Measurements from ENCODE around the gene TXNDC11.
A peak's percentile ranks its signal among the peaks of the same experiment; 100 is the strongest.

TXNDC11 gene

DNA sequence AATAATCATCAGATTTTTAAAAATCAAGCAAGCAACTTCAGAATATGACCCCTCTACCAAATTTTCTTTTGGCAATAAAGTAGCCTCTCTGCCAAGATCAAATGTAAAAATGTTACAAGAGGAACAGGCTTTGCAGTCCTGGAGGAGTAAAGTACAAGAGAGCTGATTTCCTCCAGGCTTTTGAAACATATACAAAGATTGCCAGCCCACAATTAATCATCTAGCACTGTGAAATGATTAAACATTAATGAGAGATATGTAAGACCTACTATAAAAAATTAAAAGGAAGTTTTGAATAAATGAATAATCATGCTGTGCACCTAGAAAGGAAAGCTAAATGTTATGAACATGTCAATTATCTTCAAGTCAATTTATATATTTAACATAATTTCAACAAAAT lies 26.3 kb downstream of the TXNDC11 start:
- peak overlapping the region; percentile 14 for H3K27ac ChIP-seq
- no peak overlapping the region for H3K4me3 ChIP-seq (ENCODE audit: low read depth, low read length)
- TF ChIP-seq, protein P1, sequence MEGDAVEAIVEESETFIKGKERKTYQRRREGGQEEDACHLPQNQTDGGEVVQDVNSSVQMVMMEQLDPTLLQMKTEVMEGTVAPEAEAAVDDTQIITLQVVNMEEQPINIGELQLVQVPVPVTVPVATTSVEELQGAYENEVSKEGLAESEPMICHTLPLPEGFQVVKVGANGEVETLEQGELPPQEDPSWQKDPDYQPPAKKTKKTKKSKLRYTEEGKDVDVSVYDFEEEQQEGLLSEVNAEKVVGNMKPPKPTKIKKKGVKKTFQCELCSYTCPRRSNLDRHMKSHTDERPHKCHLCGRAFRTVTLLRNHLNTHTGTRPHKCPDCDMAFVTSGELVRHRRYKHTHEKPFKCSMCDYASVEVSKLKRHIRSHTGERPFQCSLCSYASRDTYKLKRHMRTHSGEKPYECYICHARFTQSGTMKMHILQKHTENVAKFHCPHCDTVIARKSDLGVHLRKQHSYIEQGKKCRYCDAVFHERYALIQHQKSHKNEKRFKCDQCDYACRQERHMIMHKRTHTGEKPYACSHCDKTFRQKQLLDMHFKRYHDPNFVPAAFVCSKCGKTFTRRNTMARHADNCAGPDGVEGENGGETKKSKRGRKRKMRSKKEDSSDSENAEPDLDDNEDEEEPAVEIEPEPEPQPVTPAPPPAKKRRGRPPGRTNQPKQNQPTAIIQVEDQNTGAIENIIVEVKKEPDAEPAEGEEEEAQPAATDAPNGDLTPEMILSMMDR (IDR thresholded peaks at IDR 0.05; ENCODE audit: low read depth, low read length) = no peak
- peaks cover 57% of the 10 kb centered on the region for H3K36me3 ChIP-seq
- DNase-seq = no peak
- no peaks in the 10 kb centered on the region for H3K27me3 ChIP-seq (ENCODE audit: insufficient read depth, low read depth, severe bottlenecking)
- no peaks in the 10 kb centered on the region for H3K9me3 ChIP-seq (ENCODE audit: severe bottlenecking)

DNA sequence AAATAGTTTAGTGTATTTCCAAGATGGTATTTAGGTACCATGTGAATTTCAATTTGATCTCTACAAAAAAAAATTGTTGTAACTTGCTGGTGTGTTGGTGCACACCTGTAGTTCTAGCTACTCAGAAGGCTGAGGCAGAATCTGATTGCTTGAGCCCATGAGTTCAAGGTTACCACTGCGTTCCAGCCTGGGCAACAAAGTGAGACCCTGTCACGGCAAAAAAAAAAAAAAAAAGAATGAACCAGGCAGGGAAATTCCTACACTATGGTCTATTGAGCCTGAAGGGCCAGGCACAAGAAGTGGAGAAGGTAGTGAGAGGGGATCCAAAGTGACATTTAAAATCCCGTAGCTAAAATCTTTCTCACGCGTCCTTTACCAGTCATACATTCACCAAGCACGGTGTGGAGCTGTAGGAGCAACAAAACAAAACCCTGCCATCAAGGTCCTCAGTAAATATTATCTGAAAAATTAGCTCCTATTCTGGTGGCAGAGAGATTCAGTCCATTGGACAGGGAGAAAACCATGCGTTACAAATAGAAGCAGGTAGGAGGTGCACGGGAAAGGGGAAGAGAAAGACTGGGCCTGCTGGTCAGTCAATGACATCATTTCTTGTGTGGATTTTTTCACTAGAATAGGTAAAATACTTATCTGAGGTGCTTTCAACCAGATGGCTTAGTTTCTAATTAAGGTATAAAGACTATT lies 27.3 kb downstream of the TXNDC11 start:
- no peaks in the 10 kb centered on the region for H3K9me3 ChIP-seq (ENCODE audit: severe bottlenecking)
- H3K36me3 ChIP-seq = peaks cover 57% of the 10 kb centered on the region
- no peak overlapping the region for H3K4me3 ChIP-seq (ENCODE audit: low read depth, low read length)
- no peaks in the 10 kb centered on the region for H3K27me3 ChIP-seq (ENCODE audit: insufficient read depth, low read depth, severe bottlenecking)
- H3K27ac ChIP-seq = no peak overlapping the region
- TF ChIP-seq, protein P1 (IDR thresholded peaks at IDR 0.05; ENCODE audit: low read depth, low read length) = no peak
- no peak for DNase-seq

DNA sequence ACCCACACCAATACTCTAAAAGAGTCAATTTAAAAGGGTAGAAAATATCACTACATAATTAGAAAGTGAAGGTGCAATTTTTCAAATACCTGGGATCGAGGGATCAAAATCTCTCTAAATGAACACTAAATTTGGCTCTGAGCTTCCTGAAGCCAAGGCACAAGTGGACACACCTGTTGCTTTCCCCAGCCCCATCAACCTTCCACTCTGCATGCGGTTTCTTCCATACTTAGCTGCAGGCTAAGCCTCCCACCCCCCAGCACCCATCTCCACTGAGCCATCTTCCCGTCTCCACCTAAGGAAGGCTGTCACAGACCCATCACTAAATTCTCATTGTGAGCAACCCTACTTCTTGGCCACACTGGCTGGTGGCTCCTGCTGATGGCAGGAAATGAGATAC lies 30.5 kb downstream of the TXNDC11 start:
- Histone ChIP-seq H3K4me3 (ENCODE audit: low read depth, low read length) (no peak overlapping the region), H3K36me3 (peaks cover 57% of the 10 kb centered on the region), H3K27ac (no peak overlapping the region), H3K9me3 (ENCODE audit: severe bottlenecking) (no peaks in the 10 kb centered on the region), H3K27me3 (ENCODE audit: insufficient read depth, low read depth, severe bottlenecking) (no peaks in the 10 kb centered on the region)
- DNase-seq = no peak
- TF ChIP-seq, protein P1 (IDR thresholded peaks at IDR 0.05; ENCODE audit: low read depth, low read length) = no peak

DNA sequence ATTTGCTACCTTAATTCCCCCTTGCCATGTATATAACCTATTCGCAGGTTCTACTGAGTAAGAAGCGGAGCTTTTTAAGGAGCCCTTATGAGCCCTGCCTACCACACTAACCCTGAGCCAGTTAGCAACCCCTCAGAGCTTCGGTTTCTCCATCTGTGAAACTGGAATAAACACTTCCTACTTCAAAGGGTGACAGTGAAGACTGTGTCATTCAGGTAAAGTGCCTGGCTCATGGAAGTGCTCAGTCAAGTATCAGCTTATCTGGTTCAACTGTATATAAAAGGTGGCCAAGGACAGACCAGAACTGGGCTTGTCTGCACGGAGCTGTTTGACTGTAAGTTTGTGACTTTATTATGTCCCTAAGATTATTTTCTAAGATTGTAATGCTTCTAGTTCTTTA lies 31.0 kb downstream of the TXNDC11 start:
- no peaks in the 10 kb centered on the region for H3K9me3 ChIP-seq (ENCODE audit: severe bottlenecking)
- no peaks in the 10 kb centered on the region for H3K27me3 ChIP-seq (ENCODE audit: insufficient read depth, low read depth, severe bottlenecking)
- DNase-seq = no peak
- no peak overlapping the region for H3K4me3 ChIP-seq (ENCODE audit: low read depth, low read length)
- H3K36me3 ChIP-seq = peaks cover 59% of the 10 kb centered on the region
- TF ChIP-seq, protein P1 (IDR thresholded peaks at IDR 0.05; ENCODE audit: low read depth, low read length) = no peak
- no peak overlapping the region for H3K27ac ChIP-seq

DNA sequence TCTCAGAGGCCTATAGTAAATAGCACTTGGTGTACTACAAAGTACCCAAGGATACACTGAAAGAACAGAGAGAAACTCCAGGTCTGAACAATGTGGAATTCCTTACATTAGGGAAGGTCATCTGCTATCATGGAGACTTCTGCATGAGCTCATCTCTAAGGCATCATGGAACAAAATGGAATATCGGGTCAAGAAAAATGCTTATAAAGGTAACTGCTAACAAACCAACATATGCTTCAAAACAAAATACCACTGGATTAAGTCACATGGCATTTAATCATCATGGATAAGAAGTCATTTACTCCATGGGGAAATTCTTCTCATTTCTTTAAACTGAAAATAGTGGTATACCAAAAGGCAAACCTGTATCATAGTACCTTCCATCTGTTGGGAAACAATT lies 34.2 kb downstream of the TXNDC11 start:
- TF ChIP-seq, protein P1 (IDR thresholded peaks at IDR 0.05; ENCODE audit: low read depth, low read length) = no peak
- Histone ChIP-seq H3K27ac (no peak overlapping the region), H3K4me3 (ENCODE audit: low read depth, low read length) (no peak overlapping the region), H3K36me3 (peaks cover 56% of the 10 kb centered on the region), H3K27me3 (ENCODE audit: insufficient read depth, low read depth, severe bottlenecking) (no peaks in the 10 kb centered on the region), H3K9me3 (ENCODE audit: severe bottlenecking) (no peaks in the 10 kb centered on the region)
- no peak for DNase-seq

DNA sequence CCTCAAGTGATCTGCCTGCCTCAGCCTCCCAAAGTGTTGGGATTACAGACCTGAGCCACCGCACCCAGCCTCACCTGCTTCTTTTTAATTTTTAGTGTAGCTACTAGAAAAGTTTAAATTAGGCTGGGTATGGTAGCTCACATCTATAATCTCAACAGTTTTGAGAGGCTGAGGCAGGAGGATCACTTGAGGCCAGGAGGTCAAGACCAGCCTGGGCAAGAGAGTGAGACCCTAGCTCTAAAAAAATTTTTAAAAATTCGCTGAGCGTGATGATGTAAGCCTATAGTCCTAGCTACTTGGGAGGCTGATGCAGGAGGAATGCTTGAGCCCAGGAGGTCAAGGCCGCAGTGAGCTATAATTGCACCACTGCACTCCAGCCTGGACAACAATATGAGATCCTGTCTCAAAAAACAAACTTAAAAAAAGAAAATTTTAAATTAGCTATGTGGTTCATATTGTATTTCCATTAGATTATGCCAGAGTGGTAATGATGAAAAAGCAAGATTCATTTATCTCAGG lies 34.9 kb downstream of the TXNDC11 start:
- TF ChIP-seq, protein P1 (IDR thresholded peaks at IDR 0.05; ENCODE audit: low read depth, low read length) = no peak
- H3K27me3 ChIP-seq (ENCODE audit: insufficient read depth, low read depth, severe bottlenecking) = no peaks in the 10 kb centered on the region
- H3K9me3 ChIP-seq (ENCODE audit: severe bottlenecking) = no peaks in the 10 kb centered on the region
- DNase-seq = no peak
- no peak overlapping the region for H3K27ac ChIP-seq
- H3K4me3 ChIP-seq (ENCODE audit: low read depth, low read length) = no peak overlapping the region
- H3K36me3 ChIP-seq = peaks cover 61% of the 10 kb centered on the region

Measured in WERI-Rb-1 (cell line).